ENCODE measurements around the gene PHF21B. TPM values are rescaled to one million over a fixed set of nuclear protein-coding genes. Genes with fewer than 3 reads are reported as not detected.

The PHF21B gene
- total RNA-seq, 1 donor from 2014 or later: 0.21 TPM

DNA sequence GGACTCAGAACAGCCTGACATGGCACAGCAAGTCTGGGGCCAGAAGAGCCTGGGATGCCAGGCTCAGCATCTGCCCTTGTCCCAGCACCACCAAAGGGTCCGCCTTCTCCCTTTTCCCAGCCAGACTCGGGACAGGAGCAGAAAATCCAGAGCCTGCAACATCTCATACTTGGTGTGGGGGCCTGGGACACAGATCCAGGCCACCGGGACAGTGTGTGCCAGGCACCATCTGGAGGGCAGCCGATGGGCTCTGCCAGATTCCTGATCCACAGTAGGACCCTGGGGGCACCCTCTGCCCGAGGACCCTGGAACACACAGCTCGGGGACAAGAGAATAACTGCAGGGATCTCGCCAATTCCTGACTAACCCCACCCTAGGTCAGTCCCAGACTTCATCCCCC lies 67.7 kb downstream of the PHF21B start:
- H3K4me3 Mint-ChIP-seq: no peak overlapping the region
- no peak overlapping the region for H3K27ac Mint-ChIP-seq
- no peaks in the 10 kb centered on the region for H3K27me3 Mint-ChIP-seq (ENCODE audit: insufficient read depth)
- H3K36me3 Mint-ChIP-seq (ENCODE audit: low read depth): no peaks in the 10 kb centered on the region
- H3K9me3 Mint-ChIP-seq: no peaks in the 10 kb centered on the region
- DNase-seq (ENCODE audit: low spot score): no peak
- intact Hi-C loops (cut with micrococcal nuclease): no loop called here
- no peaks in the 10 kb centered on the region for H3K4me1 Mint-ChIP-seq (ENCODE audit: low read depth)

DNA sequence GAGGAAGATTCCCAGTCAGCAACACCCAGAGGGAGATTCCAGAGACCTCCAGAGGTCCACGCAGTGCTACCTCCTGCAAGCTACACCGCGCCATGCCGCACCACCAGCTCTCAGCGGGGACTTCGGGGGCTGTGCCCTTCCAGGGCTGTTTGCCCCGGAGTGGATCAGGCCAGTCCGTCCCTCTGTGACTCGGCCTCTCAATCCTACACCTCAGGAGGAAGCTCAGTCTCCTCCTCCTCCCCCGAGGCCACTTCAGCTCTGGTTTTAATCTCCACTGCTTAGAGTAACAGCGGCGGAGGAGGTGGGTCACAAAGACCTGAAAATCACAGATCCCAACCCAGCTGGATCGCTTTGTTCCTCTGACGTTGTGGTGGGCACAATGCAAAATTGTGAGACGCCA lies 68.6 kb downstream of the PHF21B start:
- no peak for DNase-seq (ENCODE audit: low spot score)
- no peaks in the 10 kb centered on the region for H3K27me3 Mint-ChIP-seq (ENCODE audit: insufficient read depth)
- H3K36me3 Mint-ChIP-seq (ENCODE audit: low read depth): no peaks in the 10 kb centered on the region
- intact Hi-C loops (cut with micrococcal nuclease): no loop called here
- H3K9me3 Mint-ChIP-seq: no peaks in the 10 kb centered on the region
- no peak overlapping the region for H3K27ac Mint-ChIP-seq
- H3K4me3 Mint-ChIP-seq: no peak overlapping the region
- no peaks in the 10 kb centered on the region for H3K4me1 Mint-ChIP-seq (ENCODE audit: low read depth)

DNA sequence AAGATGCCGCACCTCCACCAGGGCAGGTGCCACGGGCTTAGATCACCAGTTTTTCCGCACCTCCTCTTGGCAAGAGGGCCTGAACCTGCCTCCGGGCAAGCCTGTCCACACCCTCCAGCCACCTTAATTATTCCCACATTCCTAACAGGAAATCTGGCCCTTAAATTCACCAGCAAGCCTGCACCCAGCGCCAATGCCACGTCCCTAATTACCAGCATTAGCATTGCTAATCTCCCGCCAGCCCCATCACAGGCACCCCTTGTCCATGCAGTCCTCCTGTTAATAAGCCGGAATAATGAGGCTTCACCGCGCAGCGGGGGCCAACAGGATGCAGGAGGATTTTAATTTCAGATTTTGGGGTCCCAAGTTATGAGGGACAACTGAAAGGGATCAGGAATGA lies 69.7 kb downstream of the PHF21B start:
- Mint-ChIP-seq H3K9me3 (no peaks in the 10 kb centered on the region), H3K4me3 (no peak overlapping the region), H3K27me3 (ENCODE audit: insufficient read depth) (no peaks in the 10 kb centered on the region), H3K36me3 (ENCODE audit: low read depth) (no peaks in the 10 kb centered on the region), H3K27ac (no peak overlapping the region), H3K4me1 (ENCODE audit: low read depth) (no peaks in the 10 kb centered on the region)
- DNase-seq (ENCODE audit: low spot score): no peak
- intact Hi-C loops (cut with micrococcal nuclease): no loop called here

DNA sequence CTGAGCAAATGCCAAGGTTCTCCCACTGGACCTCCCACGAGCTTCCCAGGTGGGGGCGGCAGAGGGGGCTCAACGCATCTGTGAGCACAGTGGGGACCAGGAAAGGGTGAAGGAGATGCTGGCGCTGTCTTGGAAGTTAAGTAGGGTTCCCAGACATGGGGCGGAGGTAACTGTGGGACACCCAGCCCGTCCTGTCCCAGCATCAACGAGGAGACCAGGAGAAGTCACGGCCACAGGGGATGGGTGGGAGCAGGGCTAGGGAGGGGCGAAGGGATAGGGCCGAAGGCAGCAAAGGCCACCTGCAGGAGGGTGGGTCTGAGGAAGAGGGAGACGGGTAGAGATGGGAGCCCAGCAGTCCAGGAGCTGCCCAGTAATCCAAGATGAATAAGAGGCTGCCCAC lies 70.4 kb downstream of the PHF21B start:
- DNase-seq (ENCODE audit: low spot score): no peak
- intact Hi-C loops (cut with micrococcal nuclease): no loop called here
- H3K4me3 Mint-ChIP-seq: no peak overlapping the region
- no peaks in the 10 kb centered on the region for H3K9me3 Mint-ChIP-seq
- no peaks in the 10 kb centered on the region for H3K27me3 Mint-ChIP-seq (ENCODE audit: insufficient read depth)
- no peak overlapping the region for H3K27ac Mint-ChIP-seq
- no peaks in the 10 kb centered on the region for H3K36me3 Mint-ChIP-seq (ENCODE audit: low read depth)
- no peaks in the 10 kb centered on the region for H3K4me1 Mint-ChIP-seq (ENCODE audit: low read depth)

DNA sequence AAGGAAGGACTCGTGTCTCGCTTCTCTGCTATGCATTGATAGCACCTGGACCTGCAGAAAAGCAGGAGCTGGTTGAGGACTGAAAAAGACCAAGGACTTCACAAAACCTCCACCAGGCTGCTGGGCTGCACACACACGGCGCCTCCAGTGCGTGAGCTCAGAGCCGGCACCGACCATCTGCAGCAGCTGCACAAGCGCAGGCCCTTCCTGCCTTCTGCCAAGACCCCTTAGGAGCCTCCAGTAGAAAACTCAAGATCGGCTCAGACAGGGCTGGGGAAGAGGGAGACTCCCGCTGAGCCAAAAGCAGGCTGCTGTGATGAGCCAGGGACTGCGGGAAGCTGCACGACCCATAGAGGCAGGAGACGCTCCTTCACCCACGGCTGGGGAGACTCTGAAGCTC lies 70.9 kb downstream of the PHF21B start:
- no peak overlapping the region for H3K4me3 Mint-ChIP-seq
- no peaks in the 10 kb centered on the region for H3K36me3 Mint-ChIP-seq (ENCODE audit: low read depth)
- no peaks in the 10 kb centered on the region for H3K9me3 Mint-ChIP-seq
- no peak for DNase-seq (ENCODE audit: low spot score)
- no peaks in the 10 kb centered on the region for H3K27me3 Mint-ChIP-seq (ENCODE audit: insufficient read depth)
- H3K4me1 Mint-ChIP-seq (ENCODE audit: low read depth): no peaks in the 10 kb centered on the region
- intact Hi-C loops (cut with micrococcal nuclease): no loop called here
- H3K27ac Mint-ChIP-seq: no peak overlapping the region

DNA sequence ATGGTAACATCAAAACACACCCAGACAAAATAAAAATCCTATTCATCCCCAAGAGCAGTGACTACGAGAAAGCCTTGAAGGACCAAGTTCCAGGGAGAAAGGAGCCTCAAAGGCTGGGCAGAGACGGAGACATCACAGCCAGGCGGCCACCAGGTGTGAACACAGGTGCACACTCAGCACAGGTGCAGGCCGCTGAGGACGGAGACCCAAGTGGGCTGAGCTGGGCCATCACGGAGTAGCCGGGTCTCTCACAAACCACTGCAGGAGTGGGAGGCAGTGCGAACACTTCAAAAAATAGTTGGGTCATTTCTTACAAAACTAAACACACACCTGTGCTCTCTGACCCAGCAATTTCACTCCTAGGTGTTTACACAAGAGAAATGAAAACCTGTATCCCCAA lies 72.6 kb downstream of the PHF21B start:
- Mint-ChIP-seq H3K4me3 (no peak overlapping the region), H3K4me1 (ENCODE audit: low read depth) (no peaks in the 10 kb centered on the region), H3K27ac (no peak overlapping the region), H3K9me3 (no peaks in the 10 kb centered on the region), H3K36me3 (ENCODE audit: low read depth) (no peaks in the 10 kb centered on the region), H3K27me3 (ENCODE audit: insufficient read depth) (peaks cover 2% of the 10 kb centered on the region)
- no peak for DNase-seq (ENCODE audit: low spot score)
- intact Hi-C loops (cut with micrococcal nuclease): no loop called here

DNA sequence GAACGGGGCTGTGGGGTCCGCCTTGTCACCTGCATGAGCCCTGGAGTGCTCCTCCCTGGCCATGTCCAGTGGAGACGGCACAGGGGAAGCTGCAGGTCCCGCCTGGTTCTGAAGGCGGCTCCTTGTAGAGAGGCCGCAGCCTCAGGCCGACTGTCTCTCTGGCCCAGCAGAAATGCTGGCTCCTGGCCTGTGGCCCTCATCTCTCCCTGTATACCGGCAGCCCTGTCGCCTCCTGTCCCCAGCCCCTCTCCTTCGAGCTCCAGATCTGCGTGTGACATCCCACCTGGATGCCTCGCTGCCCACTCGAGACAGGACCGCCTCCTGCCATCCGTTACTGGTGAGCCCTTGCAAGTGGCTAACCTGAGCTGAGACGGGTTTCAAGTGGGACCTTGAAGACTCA lies 73.6 kb downstream of the PHF21B start:
- Mint-ChIP-seq H3K9me3 (no peaks in the 10 kb centered on the region), H3K4me3 (no peak overlapping the region), H3K27ac (no peak overlapping the region), H3K4me1 (ENCODE audit: low read depth) (no peaks in the 10 kb centered on the region), H3K27me3 (ENCODE audit: insufficient read depth) (peaks cover 2% of the 10 kb centered on the region), H3K36me3 (ENCODE audit: low read depth) (no peaks in the 10 kb centered on the region)
- intact Hi-C loops (cut with micrococcal nuclease): no loop called here
- DNase-seq (ENCODE audit: low spot score): no peak

DNA sequence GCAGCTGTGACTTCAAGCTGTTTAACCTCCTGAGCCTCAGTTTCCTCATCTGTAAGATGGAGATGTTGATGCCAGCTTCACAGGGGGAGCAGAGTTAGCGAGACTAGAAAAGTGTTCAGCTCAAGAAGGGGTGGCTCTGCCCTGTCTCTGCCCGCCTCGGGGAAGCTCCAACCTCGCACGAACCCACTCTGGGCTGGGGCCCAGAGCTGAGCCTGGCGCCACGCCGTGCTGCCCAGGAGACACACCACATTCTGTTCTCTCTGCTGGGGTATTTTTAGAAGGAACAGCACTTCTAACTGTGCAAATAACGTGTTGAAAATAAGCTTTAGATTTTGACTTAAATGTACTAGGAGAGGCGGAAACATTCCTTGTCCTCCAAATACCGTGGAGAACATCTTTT lies 74.1 kb downstream of the PHF21B start:
- intact Hi-C loops (cut with micrococcal nuclease): no loop called here
- no peaks in the 10 kb centered on the region for H3K36me3 Mint-ChIP-seq (ENCODE audit: low read depth)
- DNase-seq (ENCODE audit: low spot score): no peak
- H3K27ac Mint-ChIP-seq: no peak overlapping the region
- no peaks in the 10 kb centered on the region for H3K9me3 Mint-ChIP-seq
- H3K27me3 Mint-ChIP-seq (ENCODE audit: insufficient read depth): peaks cover 2% of the 10 kb centered on the region
- H3K4me3 Mint-ChIP-seq: no peak overlapping the region
- H3K4me1 Mint-ChIP-seq (ENCODE audit: low read depth): no peaks in the 10 kb centered on the region

DNA sequence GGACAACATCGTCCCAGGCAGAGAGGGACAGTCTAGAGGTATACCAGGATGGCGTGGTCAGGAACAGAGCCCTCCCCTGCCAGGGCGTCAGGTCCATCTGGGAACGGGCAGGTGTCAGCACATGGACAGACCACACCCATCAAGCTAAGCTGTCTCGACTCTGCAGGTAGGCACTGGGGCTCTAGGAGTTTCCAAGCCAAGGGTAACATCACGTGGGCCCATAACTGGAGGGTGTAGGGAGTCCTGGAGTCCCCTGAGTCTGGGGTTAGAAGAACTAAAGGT lies 75.4 kb downstream of the PHF21B start:
- peaks cover 2% of the 10 kb centered on the region for H3K27me3 Mint-ChIP-seq (ENCODE audit: insufficient read depth)

DNA sequence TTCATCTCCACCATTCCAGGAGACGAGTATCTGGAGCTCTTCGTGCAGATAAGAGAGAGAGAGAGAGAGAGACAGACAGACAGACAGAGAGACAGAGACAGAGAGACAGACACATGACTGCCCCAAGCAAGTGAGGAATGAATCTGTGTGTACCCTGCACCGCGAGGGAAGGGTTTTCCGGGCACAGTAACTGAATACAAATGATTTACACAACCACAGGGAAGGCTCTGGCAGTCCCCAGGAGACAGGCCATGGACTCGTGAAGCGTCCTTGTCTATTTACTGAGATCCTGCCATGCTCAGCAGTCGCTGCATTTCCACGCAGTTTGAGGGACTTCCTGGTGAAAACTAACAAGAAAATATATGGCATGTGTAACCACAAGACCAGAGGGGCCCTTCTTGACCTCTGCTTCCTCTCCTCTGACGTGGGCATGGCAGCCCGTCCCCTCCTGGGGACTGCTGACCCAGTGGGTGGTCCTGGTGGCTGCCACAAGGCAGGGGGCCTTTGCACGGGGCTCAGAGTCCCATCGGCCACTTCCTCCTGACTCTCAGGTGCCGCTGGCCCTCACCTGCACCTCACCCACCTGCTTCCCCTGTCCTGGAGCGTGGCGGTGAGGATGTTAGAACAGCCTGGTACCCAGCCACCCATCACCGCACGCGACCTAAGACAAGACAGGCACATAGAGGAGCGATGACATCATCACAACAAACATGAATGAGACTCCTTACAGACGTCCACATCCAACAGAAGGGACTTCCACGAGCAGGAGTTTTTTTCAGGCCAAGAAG lies 75.9 kb downstream of the PHF21B start:
- H3K27me3 Mint-ChIP-seq (ENCODE audit: insufficient read depth): peaks cover 2% of the 10 kb centered on the region
- H3K9me3 Mint-ChIP-seq: no peaks in the 10 kb centered on the region
- intact Hi-C loops (cut with micrococcal nuclease): no loop called here
- no peaks in the 10 kb centered on the region for H3K4me1 Mint-ChIP-seq (ENCODE audit: low read depth)
- no peak overlapping the region for H3K4me3 Mint-ChIP-seq
- no peak for DNase-seq (ENCODE audit: low spot score)
- no peaks in the 10 kb centered on the region for H3K36me3 Mint-ChIP-seq (ENCODE audit: low read depth)
- H3K27ac Mint-ChIP-seq: no peak overlapping the region

More for the DNA sequence above, 75.4 kb downstream of the PHF21B start:
- H3K27ac Mint-ChIP-seq: no peak overlapping the region
- no peaks in the 10 kb centered on the region for H3K4me1 Mint-ChIP-seq (ENCODE audit: low read depth)
- DNase-seq (ENCODE audit: low spot score): no peak
- no peaks in the 10 kb centered on the region for H3K36me3 Mint-ChIP-seq (ENCODE audit: low read depth)
- no peak overlapping the region for H3K4me3 Mint-ChIP-seq
- H3K9me3 Mint-ChIP-seq: no peaks in the 10 kb centered on the region
- intact Hi-C loops (cut with micrococcal nuclease): no loop called here

- intact Hi-C loops (cut with micrococcal nuclease): no loop called here
- Mint-ChIP-seq H3K9me3 (no peaks in the 10 kb centered on the region), H3K4me3 (no peak overlapping the region), H3K36me3 (ENCODE audit: low read depth) (no peaks in the 10 kb centered on the region), H3K27ac (no peak overlapping the region), H3K4me1 (ENCODE audit: low read depth) (no peaks in the 10 kb centered on the region), H3K27me3 (ENCODE audit: insufficient read depth) (peaks cover 2% of the 10 kb centered on the region)
- DNase-seq (ENCODE audit: low spot score): no peak
These were observed 77.3 kb downstream of the PHF21B start for GRCh38 chr22:44932493-44932892.

- DNase-seq (ENCODE audit: low spot score): no peak
- intact Hi-C loops (cut with micrococcal nuclease): no loop called here
- Mint-ChIP-seq H3K4me1 (ENCODE audit: low read depth) (no peaks in the 10 kb centered on the region), H3K27me3 (ENCODE audit: insufficient read depth) (peaks cover 2% of the 10 kb centered on the region), H3K36me3 (ENCODE audit: low read depth) (no peaks in the 10 kb centered on the region), H3K9me3 (no peaks in the 10 kb centered on the region), H3K4me3 (no peak overlapping the region), H3K27ac (no peak overlapping the region)
These were observed 78.0 kb downstream of the PHF21B start for GRCh38 chr22:44931766-44932165.

DNA sequence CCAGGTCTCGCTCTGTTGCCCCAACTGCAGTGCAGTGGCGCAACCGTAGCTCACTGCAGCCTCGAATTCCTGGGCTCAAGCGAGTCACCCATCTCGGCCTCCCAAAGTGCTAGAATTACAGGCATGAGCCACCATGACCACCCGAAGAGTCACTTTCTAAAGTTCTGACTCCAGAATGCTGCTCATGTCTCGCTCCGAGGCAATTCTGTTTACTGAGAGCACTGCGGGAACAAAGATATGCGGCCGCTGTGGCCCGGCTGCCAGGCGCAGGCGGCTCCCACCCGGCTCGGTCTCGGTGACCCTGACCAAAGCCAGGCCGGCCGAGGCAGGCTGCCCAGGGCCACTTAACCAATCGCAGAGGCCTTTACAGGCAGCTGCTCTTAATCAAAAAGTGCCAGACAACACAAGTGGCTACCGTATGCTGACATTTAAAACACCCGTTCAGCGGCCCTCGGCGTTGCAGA lies 78.7 kb downstream of the PHF21B start:
- no peak overlapping the region for H3K4me3 Mint-ChIP-seq
- no peak overlapping the region for H3K27ac Mint-ChIP-seq
- intact Hi-C loops (cut with micrococcal nuclease): no loop called here
- H3K27me3 Mint-ChIP-seq (ENCODE audit: insufficient read depth): peaks cover 2% of the 10 kb centered on the region
- H3K9me3 Mint-ChIP-seq: no peaks in the 10 kb centered on the region
- no peaks in the 10 kb centered on the region for H3K36me3 Mint-ChIP-seq (ENCODE audit: low read depth)
- DNase-seq (ENCODE audit: low spot score): no peak
- H3K4me1 Mint-ChIP-seq (ENCODE audit: low read depth): no peaks in the 10 kb centered on the region

- Mint-ChIP-seq H3K9me3 (no peaks in the 10 kb centered on the region), H3K4me3 (no peak overlapping the region), H3K27me3 (ENCODE audit: insufficient read depth) (peaks cover 2% of the 10 kb centered on the region), H3K27ac (no peak overlapping the region), H3K4me1 (ENCODE audit: low read depth) (no peaks in the 10 kb centered on the region), H3K36me3 (ENCODE audit: low read depth) (no peaks in the 10 kb centered on the region)
- DNase-seq (ENCODE audit: low spot score): no peak
- intact Hi-C loops (cut with micrococcal nuclease): no loop called here
These were observed 79.1 kb downstream of the PHF21B start for GRCh38 chr22:44930711-44931035.

All from activated T-helper 1 cell treated with anti-CD3 and anti-CD28 coated beads, Interleukin-12 subunit alpha, Interleukin-12 subunit beta, Interleukin-2, Interleukin-4 antibody, amounts not matched to agents 30 ng/mL and 10 ng/mL and 1 ng/mL, durations not matched to agents 14 hours and 24 hours and 36 hours (primary cell).